HS-27A (cell line): ENCODE measurements around the gene PHTF1.
"Not testable (repeated sequence)": the region's sequence is repeated elsewhere in the genome, so short reads cannot be mapped to it uniquely, and the experiment has no call there.

ENCODE experiments used
- DNase-seq: peaks from one replicate; pipeline ENCODE4 v3.0.0-alpha.2; 2012; ENCODE audit warnings: low read depth, missing footprints

The PHTF1 gene

GRCh38 chr1:113718621-113719020 is 40.7 kb downstream of the PHTF1 start:
- not testable (repeated sequence) for DNase-seq

GRCh38 chr1:113717506-113717905 is 41.8 kb downstream of the PHTF1 start:
- DNase-seq: not testable (repeated sequence)

GRCh38 chr1:113714606-113715269 is 44.5 kb downstream of the PHTF1 start:
- no peak for DNase-seq

- DNase-seq: no peak
Observed at GRCh38 chr1:113701429-113701828, 57.9 kb downstream of the PHTF1 start.

GRCh38 chr1:113694910-113695309 is 64.4 kb downstream of the PHTF1 start:
- DNase-seq: no peak

- DNase-seq: no peak
Observed at GRCh38 chr1:113692824-113693431, 66.4 kb downstream of the PHTF1 start.

GRCh38 chr1:113692342-113692741 is 66.9 kb downstream of the PHTF1 start:
- DNase-seq: no peak

GRCh38 chr1:113691184-113691583 is 68.1 kb downstream of the PHTF1 start:
- no peak for DNase-seq

- DNase-seq: no peak
Observed at GRCh38 chr1:113686891-113687618, 72.2 kb downstream of the PHTF1 start.

- DNase-seq: no peak
Observed at GRCh38 chr1:113684153-113684541, 75.1 kb downstream of the PHTF1 start.

- no peak for DNase-seq
Observed at GRCh38 chr1:113683384-113684152, 75.7 kb downstream of the PHTF1 start.

- no peak for DNase-seq
Observed at GRCh38 chr1:113681596-113682337, 77.5 kb downstream of the PHTF1 start.

GRCh38 chr1:113678159-113678469 is 81.2 kb downstream of the PHTF1 start:
- DNase-seq: no peak

- no peak for DNase-seq
Observed at GRCh38 chr1:113677250-113678158, 81.8 kb downstream of the PHTF1 start.

GRCh38 chr1:113676524-113676923 is 82.8 kb downstream of the PHTF1 start:
- no peak for DNase-seq

GRCh38 chr1:113675302-113675701 is 84.0 kb downstream of the PHTF1 start:
- no peak for DNase-seq

- no peak for DNase-seq
Observed at GRCh38 chr1:113674591-113674990, 84.7 kb downstream of the PHTF1 start.

- no peak for DNase-seq
Observed at GRCh38 chr1:113672491-113672890, 86.8 kb downstream of the PHTF1 start.

GRCh38 chr1:113670650-113671049 is 88.6 kb downstream of the PHTF1 start:
- no peak for DNase-seq

GRCh38 chr1:113669988-113670387 is 89.3 kb downstream of the PHTF1 start:
- DNase-seq: no peak

GRCh38 chr1:113666126-113666525 is 93.2 kb downstream of the PHTF1 start:
- no peak for DNase-seq
